22Rv1 (cell line): ENCODE data around the gene CUX1.

Experiments
- CTCF ChIP-seq: fragments of 450-650 bp; IDR thresholded peaks from 2 replicates; pipeline ENCODE4 v1.5.1; 2017; ENCODE audit warnings: mild to moderate bottlenecking
- ZFX ChIP-seq: fragments of 450-650 bp; IDR thresholded peaks from 2 replicates; pipeline ENCODE4 v1.6.1; 2017; ENCODE audit warnings: antibody characterized with exemption, borderline replicate concordance

GRCh38 chr7:102275123-102275703 lies 457.8 kb downstream of the CUX1 start:
- TF ChIP-seq CTCF (no peak), ZFX (no peak)
